Measurements from ENCODE around the gene AGAP3. TPM values are rescaled to one million over a fixed set of nuclear protein-coding genes. Genes with fewer than 3 reads are reported as not detected.

Gene AGAP3
- total and polyA plus RNA-seq, 3 donors from 2014 or later = 44.1 to 90.5 (median 65.6) TPM

GRCh38 chr7:151178236-151178635 is 92.0 kb downstream of the AGAP3 start:
- Histone ChIP-seq H3K36me3 (ENCODE audit: low read depth, missing control alignments) (no peaks in the 10 kb centered on the region), H3K27ac (no peak overlapping the region), H3K9me3 (no peaks in the 10 kb centered on the region), H3K27me3 (no peaks in the 10 kb centered on the region), H3K4me1 (no peaks in the 10 kb centered on the region), H3K4me3 (no peak overlapping the region)
- WGBS, 2 donors = 87 to 96% methylated on average over 8 to 9 of the region's 9 CpGs
- intact Hi-C loops (cut with DNase I; ENCODE audit: low total_unique reads) = loop anchor here (10.0 kb wide), 1 partner anchor 53 kb away; no protein-coding TSS in a partner anchor
- DNase-seq = no peak
- TF ChIP-seq POLR2A (IDR thresholded peaks at IDR 0.05) (no peak), CTCF (IDR thresholded peaks at IDR 0.05) (no peak)

- H3K27me3 ChIP-seq = no peaks in the 10 kb centered on the region
Measured at GRCh38 chr7:151178831-151179230, 92.6 kb downstream of the AGAP3 start.

GRCh38 chr7:151179287-151179860 is 93.1 kb downstream of the AGAP3 start:
- DNase-seq = no peak
- H3K9me3 ChIP-seq = no peaks in the 10 kb centered on the region
- WGBS, 2 donors = 79 to 87% methylated on average over 5 to 8 of the region's 8 CpGs
- H3K27ac ChIP-seq = no peak overlapping the region
- no peak for TF ChIP-seq POLR2A (IDR thresholded peaks at IDR 0.05)
- TF ChIP-seq CTCF (IDR thresholded peaks at IDR 0.05) = no peak
- no peaks in the 10 kb centered on the region for H3K27me3 ChIP-seq
- H3K4me1 ChIP-seq = no peaks in the 10 kb centered on the region
- no peaks in the 10 kb centered on the region for H3K36me3 ChIP-seq (ENCODE audit: low read depth, missing control alignments)
- no peak overlapping the region for H3K4me3 ChIP-seq
- intact Hi-C loops (cut with DNase I; ENCODE audit: low total_unique reads) = loop anchor here (10.0 kb wide), 1 partner anchor 55 kb away; no protein-coding TSS in a partner anchor

More at GRCh38 chr7:151178831-151179230, 92.6 kb downstream of the AGAP3 start:
- intact Hi-C loops (cut with DNase I; ENCODE audit: low total_unique reads) = loop anchor here (10.0 kb wide), 1 partner anchor 54 kb away; no protein-coding TSS in a partner anchor
- H3K4me3 ChIP-seq = no peak overlapping the region
- 83 to 84% methylated on average over 2 of the region's 2 CpGs for WGBS, 2 donors
- TF ChIP-seq POLR2A (IDR thresholded peaks at IDR 0.05) (no peak), CTCF (IDR thresholded peaks at IDR 0.05) (no peak)
- no peak overlapping the region for H3K27ac ChIP-seq
- H3K4me1 ChIP-seq = no peaks in the 10 kb centered on the region
- H3K9me3 ChIP-seq = no peaks in the 10 kb centered on the region
- no peaks in the 10 kb centered on the region for H3K36me3 ChIP-seq (ENCODE audit: low read depth, missing control alignments)
- DNase-seq = no peak

- Histone ChIP-seq H3K4me3 (no peak overlapping the region), H3K9me3 (no peaks in the 10 kb centered on the region), H3K4me1 (no peaks in the 10 kb centered on the region), H3K27me3 (no peaks in the 10 kb centered on the region), H3K27ac (no peak overlapping the region), H3K36me3 (ENCODE audit: low read depth, missing control alignments) (no peaks in the 10 kb centered on the region)
- TF ChIP-seq CTCF (IDR thresholded peaks at IDR 0.05) (no peak), POLR2A (IDR thresholded peaks at IDR 0.05) (no peak)
- intact Hi-C loops (cut with DNase I; ENCODE audit: low total_unique reads) = loop anchor here (10.0 kb wide), 1 partner anchor 55 kb away; no protein-coding TSS in a partner anchor
- DNase-seq = no peak
- 84 to 98% methylated on average over 4 of the region's 4 CpGs for WGBS, 2 donors
Measured at GRCh38 chr7:151179946-151180345, 93.7 kb downstream of the AGAP3 start.

GRCh38 chr7:151181011-151181431 is 94.7 kb downstream of the AGAP3 start:
- Histone ChIP-seq H3K4me3 (no peak overlapping the region), H3K27me3 (no peaks in the 10 kb centered on the region), H3K27ac (no peak overlapping the region), H3K9me3 (no peaks in the 10 kb centered on the region), H3K36me3 (ENCODE audit: low read depth, missing control alignments) (no peaks in the 10 kb centered on the region), H3K4me1 (no peaks in the 10 kb centered on the region)
- WGBS, 2 donors = 67% methylated on average over 22 of the region's 22 CpGs; no CpG with 5 or more reads in 1 of the 2 donors
- DNase-seq = no peak
- intact Hi-C loops (cut with DNase I; ENCODE audit: low total_unique reads) = no loop called here
- no peak for TF ChIP-seq POLR2A (IDR thresholded peaks at IDR 0.05)
- TF ChIP-seq CTCF (IDR thresholded peaks at IDR 0.05) = no peak

Measured in testis (tissue), 3 donors.